ACHN (cell line): Measurements from ENCODE around the gene ZBTB7C.

ENCODE experiments used
- DNase-seq: peaks from one replicate; pipeline ENCODE4 v3.0.0-alpha.2; 2015
- in situ Hi-C: cut with HindIII; loops from 2 replicates; pipeline ENCODE4 v1.10.0; 2017; ENCODE audit warnings: low sequenced_read_pairs, low pct_ligation_motif_present, low pct_unique_long_range_greater_than_20kb

ZBTB7C gene

DNA sequence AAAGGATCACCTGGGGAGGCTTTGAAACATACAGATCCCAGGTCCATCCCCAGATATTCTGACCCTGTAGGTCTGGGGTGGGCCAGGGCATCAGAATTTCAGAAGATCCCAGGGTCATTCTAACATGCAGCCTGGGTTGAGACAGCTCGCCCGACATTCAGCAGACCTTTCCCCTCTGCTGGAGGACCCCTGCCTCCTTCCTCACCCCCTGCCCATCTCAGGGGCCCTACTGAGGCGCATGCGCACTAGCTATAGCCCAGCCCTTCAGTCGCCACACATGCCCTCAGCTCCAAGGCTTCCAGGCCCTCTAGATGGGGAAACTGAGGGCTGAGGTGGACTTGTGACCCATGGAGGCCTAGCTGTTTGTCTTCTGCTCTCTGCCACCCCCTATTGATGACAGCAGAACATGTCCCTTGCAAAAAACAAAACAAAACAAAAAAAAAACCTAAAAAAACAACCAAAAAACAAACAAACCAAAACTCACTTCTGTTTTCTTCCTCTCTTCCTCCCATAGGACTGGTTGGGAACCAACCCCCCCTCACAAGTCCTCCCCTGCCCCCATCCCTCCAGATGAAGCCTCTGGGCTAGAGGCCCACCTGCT is 91.3 kb downstream of the ZBTB7C start:
- no peak for DNase-seq
- in situ Hi-C loops, result no loop called here

- in situ Hi-C loops, result no loop called here
Measured at GRCh38 chr18:48316177-48316576, 93.0 kb downstream of the ZBTB7C start.

DNA sequence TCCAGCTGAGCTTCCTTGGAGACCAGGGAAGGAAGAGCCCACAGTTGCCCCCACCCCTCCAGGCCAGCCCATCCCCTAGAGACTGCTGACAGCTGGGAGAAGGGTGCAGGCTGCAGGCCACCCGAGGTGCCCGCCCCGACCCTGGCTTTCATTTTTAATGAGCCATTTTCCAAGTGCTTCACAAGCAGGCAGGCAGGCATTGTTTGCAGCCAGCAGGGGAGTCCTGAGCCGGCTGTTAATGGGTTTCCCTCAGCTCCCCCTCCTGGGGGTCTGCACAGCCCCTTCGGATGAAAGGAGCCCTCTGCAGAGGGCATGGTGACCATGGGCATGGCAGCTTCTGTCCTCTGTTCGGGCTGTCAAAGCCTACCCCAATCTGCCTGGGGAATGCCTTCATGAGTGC is 94.5 kb downstream of the ZBTB7C start:
- in situ Hi-C loops, result no loop called here
- no peak for DNase-seq

More at GRCh38 chr18:48316177-48316576, 93.0 kb downstream of the ZBTB7C start:
- DNase-seq, result no peak

GRCh38 chr18:48313792-48314191 is 95.4 kb downstream of the ZBTB7C start:
- in situ Hi-C loops, result no loop called here
- no peak for DNase-seq

- no peak for DNase-seq
- in situ Hi-C loops, result no loop called here
Measured at GRCh38 chr18:48312066-48312465, 97.1 kb downstream of the ZBTB7C start.

DNA sequence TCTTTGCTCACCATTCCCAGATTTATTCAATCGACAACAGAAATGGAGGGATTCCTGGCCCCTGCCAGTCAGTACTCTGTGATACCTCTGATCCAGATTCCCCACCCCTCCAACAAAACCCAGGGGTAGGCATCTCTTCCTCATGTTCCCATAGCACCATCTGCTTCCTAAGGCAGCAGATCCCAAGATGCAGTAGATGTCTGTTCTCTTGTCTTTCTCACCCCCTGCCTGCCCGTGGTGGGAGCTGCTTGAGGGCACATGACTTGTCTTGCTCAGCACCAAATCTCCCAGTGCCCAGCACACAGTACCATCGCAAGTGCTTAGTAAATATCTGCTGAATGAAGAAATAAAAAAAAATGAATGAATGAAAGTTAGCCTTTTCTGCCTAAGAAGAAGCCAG is 98.2 kb downstream of the ZBTB7C start:
- DNase-seq, result no peak
- in situ Hi-C loops, result no loop called here

DNA sequence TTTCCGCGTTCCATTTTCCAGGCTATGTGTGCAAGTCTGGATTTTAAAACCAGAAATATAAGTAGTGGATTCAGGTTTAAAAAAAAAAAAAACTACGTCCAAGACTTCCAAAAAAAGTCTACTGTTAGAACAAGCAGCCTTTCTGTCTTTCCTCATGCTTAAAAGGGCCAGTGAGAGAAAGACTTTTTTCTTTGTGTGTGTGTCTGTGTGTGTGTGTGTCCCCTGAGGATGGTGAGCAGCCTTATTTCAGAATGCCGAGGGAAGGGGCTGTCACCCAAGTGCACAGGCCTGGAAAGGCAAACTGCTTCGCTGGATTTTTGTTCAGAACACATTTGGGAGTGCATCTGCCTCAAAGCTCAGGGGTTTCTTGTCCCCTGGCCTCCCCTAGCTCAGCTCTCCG is 98.8 kb downstream of the ZBTB7C start:
- DNase-seq, result no peak
- in situ Hi-C loops, result no loop called here

DNA sequence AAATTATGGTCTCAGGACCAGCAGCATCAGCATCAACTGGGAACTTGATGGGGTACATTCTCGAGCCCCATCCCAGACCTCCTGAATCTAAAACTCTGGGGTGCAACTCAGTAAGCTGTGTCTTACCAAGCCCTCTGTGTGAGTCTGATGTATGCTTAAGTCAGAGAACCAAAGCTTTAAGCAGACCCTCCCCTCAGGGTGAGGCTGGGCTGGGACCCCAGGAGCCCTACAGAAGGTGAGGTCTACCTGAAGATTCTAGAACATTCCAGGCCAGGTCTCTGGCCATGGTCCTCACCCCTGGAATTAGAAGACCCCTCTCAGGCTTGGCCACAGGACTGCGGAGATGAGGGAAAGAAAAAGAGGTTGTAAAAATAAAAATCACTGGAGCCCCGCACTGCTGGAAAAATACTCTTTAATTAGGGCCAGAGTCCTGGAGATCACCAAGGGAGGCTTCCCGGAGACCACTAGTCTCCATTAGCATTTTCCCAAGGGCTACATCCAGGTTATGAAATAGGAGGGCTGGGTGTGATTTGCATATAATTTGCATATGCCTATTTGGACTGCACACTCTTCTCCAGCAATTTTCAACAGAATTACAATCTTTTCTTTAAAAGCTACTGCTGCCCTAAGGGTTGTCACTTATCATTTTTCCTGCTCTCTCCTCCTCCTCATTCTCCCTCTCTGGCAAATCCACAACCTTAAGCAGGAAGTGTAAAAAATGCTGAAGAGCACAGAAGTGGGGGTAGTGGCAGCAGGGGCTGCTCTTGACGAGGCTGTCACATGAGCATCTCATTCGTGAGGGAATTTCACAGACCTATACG is 100.2 kb downstream of the ZBTB7C start:
- in situ Hi-C loops, result no loop called here
- no peak for DNase-seq

GRCh38 chr18:48308027-48308635 is 101.1 kb downstream of the ZBTB7C start:
- in situ Hi-C loops, result no loop called here
- no peak for DNase-seq

- DNase-seq, result no peak
- in situ Hi-C loops, result no loop called here
Measured at GRCh38 chr18:48306838-48307237, 102.3 kb downstream of the ZBTB7C start.

- in situ Hi-C loops, result no loop called here
Measured at GRCh38 chr18:48304906-48305693, 104.1 kb downstream of the ZBTB7C start.

GRCh38 chr18:48303883-48304282 is 105.3 kb downstream of the ZBTB7C start:
- DNase-seq, result no peak
- in situ Hi-C loops, result no loop called here

More at GRCh38 chr18:48304906-48305693, 104.1 kb downstream of the ZBTB7C start:
- DNase-seq, result no peak

DNA sequence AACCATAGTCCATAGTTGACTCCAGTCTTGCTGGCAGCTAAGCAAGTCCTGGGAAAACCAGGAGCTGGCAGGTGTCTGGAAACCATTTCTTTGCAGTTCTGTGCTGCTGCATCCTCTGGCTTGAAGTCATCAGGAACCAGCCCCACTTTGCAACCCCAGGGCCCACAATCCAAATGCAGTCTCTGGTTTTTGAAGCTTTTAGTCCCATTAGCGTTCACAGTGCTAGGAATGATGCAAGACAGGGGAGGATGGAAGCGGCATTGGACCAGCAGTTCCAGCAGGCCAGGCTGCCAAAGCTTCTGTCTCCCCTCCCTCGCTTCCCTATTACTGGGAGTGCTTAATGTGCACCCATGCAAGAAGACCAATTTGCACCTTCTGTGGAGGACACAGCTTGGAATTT is 106.4 kb downstream of the ZBTB7C start:
- in situ Hi-C loops, result no loop called here
- no peak for DNase-seq

DNA sequence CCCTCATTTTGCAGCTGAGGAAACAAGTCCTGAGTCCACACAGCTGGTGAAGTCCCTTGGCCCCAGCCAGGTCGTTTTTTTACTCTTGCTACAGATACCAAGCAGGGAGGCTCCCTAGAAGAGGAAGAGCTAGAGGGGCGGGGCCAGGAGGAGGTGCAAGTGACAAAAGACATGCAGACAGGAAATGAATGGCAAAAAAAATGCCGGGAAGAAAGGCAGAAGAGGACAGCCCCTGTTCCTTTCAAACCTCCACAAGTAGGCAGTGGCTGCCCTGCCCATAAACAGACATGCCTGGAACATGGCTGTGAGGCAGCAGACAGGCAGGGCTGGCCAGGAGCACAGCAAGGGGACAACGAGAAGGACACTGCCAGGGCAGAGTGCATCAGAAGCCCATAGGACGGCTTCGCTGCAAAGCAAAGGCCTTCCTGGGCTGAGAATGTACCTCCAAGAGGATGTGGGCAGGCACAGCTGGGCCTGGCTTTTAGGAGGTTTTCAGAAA is 108.7 kb downstream of the ZBTB7C start:
- no peak for DNase-seq
- in situ Hi-C loops, result no loop called here

GRCh38 chr18:48297139-48297538 is 112.0 kb downstream of the ZBTB7C start:
- in situ Hi-C loops, result no loop called here
- DNase-seq, result no peak

- no peak for DNase-seq
- in situ Hi-C loops, result no loop called here
Measured at GRCh38 chr18:48296581-48296980, 112.6 kb downstream of the ZBTB7C start.

- no peak for DNase-seq
- in situ Hi-C loops, result no loop called here
Measured at GRCh38 chr18:48295586-48296311, 113.4 kb downstream of the ZBTB7C start.

- in situ Hi-C loops, result no loop called here
- no peak for DNase-seq
Measured at GRCh38 chr18:48294899-48295585, 114.1 kb downstream of the ZBTB7C start.
